GM19240 (cell line): ENCODE results near the gene FGR.

Experiments used
- DNase-seq: peaks from one replicate; pipeline ENCODE4 v3.0.0; 2011; ENCODE audit warnings: low spot score; ENCODE audit not compliant: insufficient read length

Gene FGR

DNA sequence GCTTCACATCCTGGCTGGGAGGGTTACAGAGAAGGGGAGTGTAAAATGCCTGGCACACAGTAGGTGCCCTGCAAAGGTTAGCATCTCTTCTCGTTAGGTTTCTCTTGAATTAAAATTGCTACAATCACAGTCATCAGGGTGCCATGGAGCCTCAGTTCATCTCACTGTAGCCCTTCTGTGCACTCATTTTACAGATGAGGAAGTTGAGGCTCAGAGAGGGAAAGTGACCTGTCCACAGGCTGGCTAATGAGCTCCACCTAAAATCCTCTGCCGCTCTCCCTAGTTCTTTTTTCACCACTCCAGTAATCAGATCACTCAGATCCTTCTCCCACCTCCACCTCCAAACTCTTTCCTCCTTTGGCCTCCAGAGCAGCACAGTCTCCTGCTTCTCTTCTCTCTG, 17.6 kb downstream of the FGR start:
- no peak for DNase-seq

DNA sequence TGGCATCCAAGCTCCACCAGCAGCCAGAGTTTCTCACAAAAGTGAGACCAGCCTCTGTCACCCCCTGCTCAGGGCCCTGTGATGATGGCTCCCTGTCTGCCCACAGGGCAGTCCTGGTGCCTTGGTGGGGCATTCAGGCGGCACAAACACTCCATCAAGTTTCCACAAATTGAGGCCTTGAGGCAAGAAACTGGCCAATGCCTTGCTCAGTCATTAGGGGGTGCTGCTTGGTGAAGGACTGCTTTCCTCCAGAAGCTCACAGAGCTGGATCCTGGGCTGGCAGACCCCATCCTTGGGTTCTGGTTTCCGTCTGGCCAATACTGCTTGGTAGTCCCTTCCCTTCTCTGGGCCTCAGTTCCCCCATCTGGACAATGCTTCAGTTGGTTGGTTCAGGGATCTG, 18.5 kb downstream of the FGR start:
- DNase-seq = no peak

GRCh38 chr1:27615346-27616192, 19.4 kb downstream of the FGR start:
- no peak for DNase-seq

DNA sequence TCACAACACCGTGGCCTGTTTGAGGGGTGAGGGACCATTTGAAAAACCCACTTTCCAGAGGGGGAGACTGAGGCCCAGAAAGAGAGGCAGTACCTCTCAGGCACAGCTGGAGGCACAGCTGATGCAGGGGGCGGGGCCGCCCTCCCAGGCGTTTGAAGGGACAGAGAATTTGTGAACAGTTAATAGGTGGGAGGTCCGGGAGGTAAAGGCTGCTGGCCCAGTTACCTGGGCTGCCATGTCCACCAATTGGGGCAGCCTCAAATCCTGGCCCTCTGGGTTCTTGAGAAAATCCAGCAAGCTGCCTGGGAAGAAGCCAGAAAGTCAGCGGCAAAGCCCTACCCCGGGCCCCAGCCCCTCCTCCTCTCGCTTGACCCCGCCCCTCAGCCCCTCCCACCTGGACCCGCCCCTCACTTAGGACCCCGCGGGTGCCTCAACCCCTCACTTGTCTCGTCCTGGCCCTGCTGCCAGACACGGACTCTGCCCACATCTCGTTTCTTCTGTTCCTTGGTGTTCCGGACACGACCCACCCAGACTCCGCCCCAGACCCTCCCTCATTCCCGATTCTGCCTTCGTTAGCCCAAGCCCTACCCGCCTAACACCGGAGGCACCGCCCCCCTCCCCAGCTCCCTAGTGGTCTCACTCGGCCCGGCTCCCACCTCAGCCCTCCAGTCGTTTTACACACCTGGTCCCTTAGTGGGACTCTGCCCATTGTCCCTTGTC, 20.2 kb downstream of the FGR start:
- DNase-seq = no peak

- no peak for DNase-seq
Measured at GRCh38 chr1:27614043-27614624, 20.9 kb downstream of the FGR start.

DNA sequence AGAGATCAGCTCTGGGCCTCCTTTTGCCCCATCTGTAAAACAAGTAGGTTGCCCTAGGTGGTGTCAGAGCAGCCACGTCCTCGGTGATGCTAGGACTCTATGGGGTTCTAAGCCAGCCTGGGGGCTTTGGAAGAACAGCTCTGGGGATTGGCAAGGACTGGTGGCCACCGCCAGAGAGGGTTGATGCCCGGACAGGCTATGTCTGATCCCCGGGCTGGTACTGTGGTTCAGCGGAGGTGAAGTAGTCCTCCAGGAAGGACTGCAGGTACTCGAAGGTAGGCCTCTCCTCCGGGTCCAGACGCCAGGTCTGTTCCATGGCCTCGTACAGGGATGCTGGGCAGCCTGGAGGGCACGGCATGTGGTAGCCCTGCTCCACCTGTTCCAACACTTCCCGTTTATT, 22.3 kb downstream of the FGR start:
- no peak for DNase-seq

GRCh38 chr1:27611450-27611849, 23.5 kb downstream of the FGR start:
- no peak for DNase-seq

GRCh38 chr1:27609618-27610240, 25.3 kb downstream of the FGR start:
- no peak for DNase-seq

DNA sequence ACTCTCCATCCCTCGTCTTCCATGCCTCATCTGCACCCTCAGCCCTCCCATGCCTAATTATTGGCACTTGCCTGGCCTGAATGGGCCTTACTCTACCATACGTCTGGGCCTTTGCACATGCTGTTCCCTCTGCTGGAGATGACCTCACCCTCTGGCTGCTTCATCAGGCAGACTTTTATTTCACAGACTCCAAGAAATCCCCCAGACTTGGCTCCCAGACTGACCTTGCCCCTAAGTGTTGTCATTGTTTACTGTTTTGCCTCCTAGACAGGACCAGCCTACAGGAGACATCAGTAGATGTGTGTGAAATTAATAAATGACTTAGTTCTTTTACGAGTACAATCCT, 25.8 kb downstream of the FGR start:
- no peak for DNase-seq

- DNase-seq = no peak
Measured at GRCh38 chr1:27607239-27607804, 27.7 kb downstream of the FGR start.

DNA sequence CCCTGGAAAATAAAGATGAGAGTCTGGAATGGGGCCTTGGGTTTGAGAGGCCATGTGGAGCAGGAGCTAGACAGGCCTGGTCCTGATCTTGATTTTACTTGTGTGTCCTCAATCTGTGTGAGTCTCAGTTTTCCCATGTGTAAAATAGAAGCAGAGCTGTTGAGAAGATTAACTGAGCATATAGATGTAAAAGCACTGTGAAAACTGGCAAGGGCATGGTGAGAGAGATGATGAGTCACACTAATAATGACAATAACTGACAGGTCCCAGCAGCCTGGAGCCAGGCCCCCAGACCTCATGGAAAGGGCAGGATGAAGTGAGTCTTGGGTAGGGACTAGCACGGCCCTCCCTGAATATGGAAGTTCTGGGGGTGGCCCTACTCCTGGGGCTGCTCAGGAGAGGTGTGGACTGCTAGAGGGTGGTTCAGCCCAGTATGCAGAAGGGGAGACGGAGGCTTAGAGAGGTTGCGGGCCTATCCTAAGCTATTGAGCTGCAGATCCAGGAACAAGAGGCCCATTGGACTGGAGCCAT, 28.2 kb downstream of the FGR start:
- no peak for DNase-seq

DNA sequence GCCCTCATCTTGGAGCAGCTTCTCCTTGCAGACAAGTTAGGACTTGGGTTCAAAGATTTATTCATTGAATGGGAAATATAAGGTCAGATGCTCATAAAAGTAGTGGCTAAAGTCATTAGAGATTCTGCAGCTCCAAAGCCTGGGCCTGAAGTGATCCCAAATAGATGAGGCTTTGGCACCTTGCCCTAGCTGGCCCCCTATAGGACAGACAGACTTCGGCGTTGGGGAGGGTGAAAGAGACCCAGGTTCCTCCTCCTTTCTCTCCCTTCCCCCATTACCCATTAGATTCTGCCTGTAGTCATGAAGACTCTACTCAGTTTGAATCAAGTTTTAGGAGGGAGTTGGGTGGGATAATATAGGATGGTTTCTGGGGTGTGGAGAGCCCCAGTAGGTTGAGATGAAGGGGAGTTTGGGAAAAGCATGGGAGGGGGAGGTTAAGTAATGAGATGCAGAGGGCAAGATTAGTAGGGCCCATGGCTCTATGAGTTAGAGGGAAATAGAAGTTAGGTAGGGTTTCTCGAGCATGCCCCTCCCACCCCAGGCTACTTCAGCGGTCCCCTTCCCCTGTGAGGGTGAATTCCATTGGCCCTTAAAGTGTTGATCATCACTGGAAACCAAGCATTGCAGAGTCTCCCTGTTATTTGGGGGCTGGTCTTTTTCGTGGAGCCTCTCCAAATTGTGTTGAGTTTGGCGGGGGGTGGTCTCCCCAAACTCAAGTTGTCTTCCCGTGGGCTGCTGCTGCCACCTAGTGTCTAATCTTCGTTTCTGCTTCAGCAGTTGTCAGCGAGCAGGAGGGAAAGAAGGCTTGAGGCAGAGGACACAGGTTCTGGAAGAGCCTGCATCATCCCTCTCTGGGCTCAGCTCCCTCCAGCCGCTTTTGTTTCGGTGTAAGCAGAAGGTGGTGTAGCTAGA, 28.9 kb downstream of the FGR start:
- no peak for DNase-seq

- no peak for DNase-seq
Measured at GRCh38 chr1:27605300-27605766, 29.7 kb downstream of the FGR start.

DNA sequence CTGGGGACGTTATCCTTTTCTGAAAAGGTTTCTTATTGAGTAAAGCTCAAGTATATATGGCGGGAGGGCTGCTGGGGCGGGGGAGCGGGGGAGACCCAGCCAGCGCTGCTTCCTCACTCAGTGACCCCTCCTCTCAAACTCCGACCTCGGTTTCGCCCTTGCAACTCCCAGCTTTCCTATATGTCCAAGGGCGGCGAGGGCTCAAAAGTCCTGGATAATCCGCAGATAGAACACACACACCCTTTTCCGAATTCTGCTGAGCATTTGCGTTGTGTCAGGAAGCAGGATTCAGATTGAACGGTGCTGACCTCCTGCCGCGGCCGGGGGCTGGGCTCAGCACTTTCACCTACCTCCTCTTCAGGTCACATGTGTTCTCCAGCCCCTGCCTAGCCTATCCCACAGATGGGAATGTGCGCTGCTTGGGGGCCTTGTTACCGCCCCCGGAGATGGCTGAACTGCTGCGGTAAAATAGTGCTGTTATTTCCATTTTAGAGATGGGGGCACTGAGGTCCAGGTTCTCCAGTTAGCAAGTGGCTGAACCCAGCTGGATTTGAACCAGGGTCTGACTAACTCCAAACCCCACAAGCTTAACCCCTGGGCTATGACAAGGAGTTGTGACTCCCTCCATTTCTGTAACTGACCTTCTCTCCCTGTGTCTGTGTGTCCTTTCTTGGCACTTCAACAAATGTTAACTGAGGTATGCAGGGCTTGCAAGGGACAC, 30.2 kb downstream of the FGR start:
- no peak for DNase-seq

- peak; percentile 88 for DNase-seq
Measured at GRCh38 chr1:27603681-27604578, 31.1 kb downstream of the FGR start, which contains the start of gene AHDC1. Gene AHDC1 (minus strand): TSS chr1:27604144. CDS start chr1:27552115, 52,029 bp downstream.

- DNase-seq = no peak
Measured at GRCh38 chr1:27603309-27603680, 31.7 kb downstream of the FGR start.

GRCh38 chr1:27602462-27603308, 32.3 kb downstream of the FGR start:
- DNase-seq = no peak
